Skeletal muscle satellite cell (primary cell): Measurements from ENCODE around the gene YJEFN3.

Experiments
- H3K27me3 ChIP-seq: 2 replicates; pipeline ENCODE4 v1.7.0; 2013; ENCODE audit warnings: low read length; ENCODE audit not compliant: control insufficient read depth, insufficient read depth
- H3K36me3 ChIP-seq: 2 replicates; pipeline ENCODE4 v1.7.0; 2013; ENCODE audit warnings: mild to moderate bottlenecking, control low read depth, low read length; ENCODE audit not compliant: insufficient read depth
- H3K4me1 ChIP-seq: 2 replicates; pipeline ENCODE4 v1.7.0; 2013; ENCODE audit warnings: low read length; ENCODE audit not compliant: control insufficient read depth, insufficient read depth
- H3K4me2 ChIP-seq: 2 replicates; pipeline ENCODE4 v1.7.0; 2013; ENCODE audit warnings: mild to moderate bottlenecking, low read length
- H3K4me3 ChIP-seq: 2 replicates; pipeline ENCODE4 v1.7.0; 2013; ENCODE audit warnings: low read length
- H3K9ac ChIP-seq: 2 replicates; pipeline ENCODE4 v1.7.0; 2013; ENCODE audit warnings: mild to moderate bottlenecking, low read depth, low read length, moderate library complexity
- H3K9me3 ChIP-seq: replicated peaks from 2 replicates; pipeline ENCODE4 v1.7.0; 2013; ENCODE audit warnings: mild to moderate bottlenecking, control low read depth, low read length

The YJEFN3 gene

GRCh38 chr19:19538061-19538784 is 9.5 kb downstream of the YJEFN3 start, which contains the start of gene CILP2:
TSS of gene CILP2 (plus strand) at chr19:19538265. CDS start at chr19:19538350, 85 bp downstream.
- H3K36me3 ChIP-seq: no peaks in the 10 kb centered on the region
- H3K4me3 ChIP-seq: peak within 1 kb of the TSS; percentile 49
- no peak within 1 kb of the TSS for H3K9ac ChIP-seq
- no peaks in the 10 kb centered on the region for H3K9me3 ChIP-seq
- H3K4me2 ChIP-seq: peak within 1 kb of the TSS; percentile 62
- peaks cover 30% of the 10 kb centered on the region for H3K27me3 ChIP-seq
- peaks cover 21% of the 10 kb centered on the region for H3K4me1 ChIP-seq

DNA sequence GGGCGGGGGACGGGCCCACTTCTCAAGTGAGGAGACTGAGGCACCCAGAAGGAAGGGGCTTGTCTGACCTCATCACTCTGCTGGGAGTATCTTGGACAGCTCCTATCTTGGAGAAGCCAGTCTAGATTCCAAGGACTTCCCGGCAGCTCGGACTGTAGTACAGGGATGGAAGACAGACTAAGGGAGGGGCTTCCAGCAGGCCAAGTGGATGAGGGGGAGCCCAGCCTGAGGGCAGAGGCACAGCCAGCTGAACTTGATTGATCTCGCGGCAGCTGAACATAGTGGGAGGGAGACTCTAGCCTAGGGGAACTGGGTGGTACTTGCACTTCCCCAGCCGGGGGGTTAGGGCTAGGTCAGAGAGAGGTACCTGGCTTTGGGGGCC is 10.1 kb downstream of the YJEFN3 start:
- H3K4me1 ChIP-seq: peaks cover 21% of the 10 kb centered on the region
- no peak overlapping the region for H3K4me2 ChIP-seq
- peaks cover 30% of the 10 kb centered on the region for H3K27me3 ChIP-seq
- H3K36me3 ChIP-seq: no peaks in the 10 kb centered on the region
- no peaks in the 10 kb centered on the region for H3K9me3 ChIP-seq
- H3K9ac ChIP-seq: no peak overlapping the region
- no peak overlapping the region for H3K4me3 ChIP-seq

DNA sequence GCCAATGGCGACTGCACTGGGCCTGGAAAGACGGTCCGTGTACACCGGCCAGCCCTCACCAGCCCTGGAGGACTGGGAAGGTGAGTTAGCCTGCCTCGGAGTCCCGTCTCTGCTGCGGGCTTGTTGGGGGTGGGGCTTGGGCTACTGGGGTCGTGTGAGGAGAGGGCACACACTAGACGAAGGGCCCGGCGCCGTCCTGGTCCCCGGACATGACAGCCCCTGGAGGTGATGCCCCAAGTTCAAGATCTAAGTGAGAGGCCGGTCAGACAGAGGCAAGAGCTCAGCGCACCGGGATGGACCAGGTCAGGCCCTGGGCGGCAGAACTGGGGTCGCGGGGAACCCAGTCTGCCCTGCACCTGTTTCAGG is 11.0 kb downstream of the YJEFN3 start:
- Histone ChIP-seq H3K36me3 (no peaks in the 10 kb centered on the region), H3K9me3 (no peaks in the 10 kb centered on the region), H3K4me1 (peaks cover 21% of the 10 kb centered on the region), H3K27me3 (peaks cover 30% of the 10 kb centered on the region), H3K9ac (no peak overlapping the region), H3K4me2 (no peak overlapping the region), H3K4me3 (no peak overlapping the region)

DNA sequence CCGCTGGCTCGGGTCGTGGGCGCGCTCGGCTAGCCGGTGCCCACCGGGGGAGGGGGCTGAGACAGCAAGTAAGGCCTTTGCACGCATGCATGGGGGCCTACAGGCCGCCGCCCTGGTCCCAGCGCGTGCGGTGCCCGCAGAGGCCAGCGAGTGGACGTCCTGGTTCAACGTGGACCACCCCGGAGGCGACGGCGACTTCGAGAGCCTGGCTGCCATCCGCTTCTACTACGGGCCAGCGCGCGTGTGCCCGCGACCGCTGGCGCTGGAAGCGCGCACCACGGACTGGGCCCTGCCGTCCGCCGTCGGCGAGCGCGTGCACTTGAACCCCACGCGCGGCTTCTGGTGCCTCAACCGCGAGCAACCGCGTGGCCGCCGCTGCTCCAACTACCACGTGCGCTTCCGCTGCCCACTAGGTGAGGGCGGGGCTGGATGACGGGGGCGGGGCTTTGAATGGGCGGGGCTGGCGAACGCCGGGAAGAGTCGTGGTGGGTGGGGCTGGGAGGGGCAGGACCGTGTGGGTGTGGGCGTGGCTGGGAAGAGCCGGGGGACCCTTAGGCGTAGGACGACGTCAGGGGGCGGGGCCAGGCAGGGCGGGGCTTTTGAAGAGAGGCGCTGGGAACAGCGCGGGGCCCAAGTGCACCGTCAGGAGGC is 11.5 kb downstream of the YJEFN3 start:
- H3K9me3 ChIP-seq: no peaks in the 10 kb centered on the region
- peak overlapping the region; percentile 48 for H3K4me2 ChIP-seq
- H3K4me1 ChIP-seq: peaks cover 21% of the 10 kb centered on the region
- H3K9ac ChIP-seq: no peak overlapping the region
- no peak overlapping the region for H3K4me3 ChIP-seq
- peaks cover 30% of the 10 kb centered on the region for H3K27me3 ChIP-seq
- H3K36me3 ChIP-seq: no peaks in the 10 kb centered on the region

GRCh38 chr19:19540715-19541515 is 12.2 kb downstream of the YJEFN3 start:
- Histone ChIP-seq H3K4me3 (no peak overlapping the region), H3K9me3 (no peaks in the 10 kb centered on the region), H3K9ac (no peak overlapping the region), H3K4me1 (peaks cover 21% of the 10 kb centered on the region), H3K4me2 (peak overlapping the region; percentile 48), H3K36me3 (no peaks in the 10 kb centered on the region), H3K27me3 (peaks cover 30% of the 10 kb centered on the region)

- Histone ChIP-seq H3K27me3 (peaks cover 37% of the 10 kb centered on the region), H3K4me3 (no peak overlapping the region), H3K9ac (no peak overlapping the region), H3K4me2 (no peak overlapping the region), H3K36me3 (no peaks in the 10 kb centered on the region), H3K4me1 (peaks cover 21% of the 10 kb centered on the region), H3K9me3 (no peaks in the 10 kb centered on the region)
These were observed 12.9 kb downstream of the YJEFN3 start for GRCh38 chr19:19541616-19542015.

GRCh38 chr19:19542507-19542906 is 13.8 kb downstream of the YJEFN3 start:
- H3K9ac ChIP-seq: no peak overlapping the region
- H3K9me3 ChIP-seq: no peaks in the 10 kb centered on the region
- H3K4me1 ChIP-seq: peaks cover 18% of the 10 kb centered on the region
- H3K27me3 ChIP-seq: peaks cover 45% of the 10 kb centered on the region
- no peaks in the 10 kb centered on the region for H3K36me3 ChIP-seq
- H3K4me3 ChIP-seq: no peak overlapping the region
- H3K4me2 ChIP-seq: no peak overlapping the region

DNA sequence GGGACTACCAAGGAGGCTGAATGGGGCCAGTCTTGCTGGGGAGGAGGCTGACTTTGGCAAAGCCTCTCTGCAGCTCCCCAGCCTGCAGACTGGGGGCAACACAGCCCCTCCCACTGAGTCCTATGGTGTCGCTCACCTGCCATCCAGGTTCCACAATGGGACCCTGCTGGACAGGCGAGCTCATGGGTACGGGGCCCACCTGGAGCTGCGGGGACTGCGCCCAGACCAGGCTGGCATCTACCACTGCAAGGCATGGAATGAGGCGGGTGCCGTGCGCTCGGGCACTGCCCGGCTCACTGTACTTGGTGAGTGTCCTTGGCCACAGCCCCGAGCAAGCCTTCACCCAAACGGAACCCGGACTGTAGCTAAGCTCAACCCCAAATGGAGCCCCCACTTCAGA is 14.4 kb downstream of the YJEFN3 start:
- Histone ChIP-seq H3K4me1 (peaks cover 15% of the 10 kb centered on the region), H3K9ac (no peak overlapping the region), H3K9me3 (no peaks in the 10 kb centered on the region), H3K36me3 (no peaks in the 10 kb centered on the region), H3K4me2 (no peak overlapping the region), H3K27me3 (peaks cover 41% of the 10 kb centered on the region), H3K4me3 (no peak overlapping the region)

DNA sequence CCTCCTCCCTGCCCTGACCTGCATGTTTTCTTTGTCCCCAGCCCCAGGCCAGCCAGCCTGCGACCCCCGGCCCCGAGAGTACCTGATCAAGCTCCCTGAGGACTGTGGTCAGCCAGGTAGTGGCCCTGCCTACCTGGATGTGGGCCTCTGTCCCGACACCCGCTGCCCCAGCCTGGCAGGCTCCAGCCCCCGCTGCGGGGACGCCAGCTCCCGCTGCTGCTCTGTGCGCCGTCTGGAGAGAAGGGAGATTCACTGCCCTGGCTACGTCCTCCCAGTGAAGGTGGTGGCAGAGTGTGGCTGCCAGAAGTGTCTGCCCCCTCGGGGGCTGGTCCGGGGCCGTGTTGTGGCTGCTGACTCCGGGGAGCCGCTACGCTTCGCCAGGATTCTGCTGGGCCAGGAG is 14.9 kb downstream of the YJEFN3 start:
- Histone ChIP-seq H3K36me3 (no peaks in the 10 kb centered on the region), H3K4me3 (no peak overlapping the region), H3K9me3 (no peaks in the 10 kb centered on the region), H3K9ac (no peak overlapping the region), H3K27me3 (peaks cover 41% of the 10 kb centered on the region), H3K4me1 (peaks cover 9% of the 10 kb centered on the region), H3K4me2 (no peak overlapping the region)

DNA sequence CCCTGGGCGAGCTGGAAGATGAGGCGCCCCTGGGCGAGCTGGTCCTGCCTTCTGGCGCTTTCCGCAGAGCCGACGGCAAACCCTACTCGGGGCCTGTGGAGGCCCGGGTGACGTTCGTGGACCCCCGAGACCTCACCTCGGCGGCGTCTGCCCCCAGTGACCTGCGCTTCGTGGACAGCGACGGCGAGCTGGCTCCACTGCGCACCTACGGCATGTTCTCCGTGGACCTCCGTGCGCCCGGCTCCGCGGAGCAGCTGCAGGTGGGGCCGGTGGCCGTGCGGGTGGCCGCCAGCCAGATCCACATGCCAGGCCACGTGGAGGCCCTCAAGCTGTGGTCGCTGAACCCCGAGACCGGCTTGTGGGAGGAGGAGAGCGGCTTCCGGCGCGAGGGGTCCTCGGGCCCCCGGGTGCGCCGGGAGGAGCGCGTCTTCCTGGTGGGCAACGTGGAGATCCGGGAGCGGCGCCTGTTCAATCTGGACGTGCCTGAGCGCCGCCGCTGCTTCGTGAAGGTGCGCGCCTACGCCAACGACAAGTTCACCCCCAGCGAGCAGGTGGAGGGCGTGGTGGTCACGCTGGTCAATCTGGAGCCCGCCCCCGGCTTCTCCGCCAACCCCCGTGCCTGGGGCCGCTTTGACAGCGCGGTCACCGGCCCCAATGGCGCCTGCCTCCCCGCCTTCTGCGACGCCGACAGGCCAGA is 15.7 kb downstream of the YJEFN3 start:
- peaks cover 44% of the 10 kb centered on the region for H3K27me3 ChIP-seq
- H3K4me2 ChIP-seq: no peak overlapping the region
- no peak overlapping the region for H3K4me3 ChIP-seq
- no peaks in the 10 kb centered on the region for H3K9me3 ChIP-seq
- peaks cover 7% of the 10 kb centered on the region for H3K4me1 ChIP-seq
- no peak overlapping the region for H3K9ac ChIP-seq
- no peaks in the 10 kb centered on the region for H3K36me3 ChIP-seq

DNA sequence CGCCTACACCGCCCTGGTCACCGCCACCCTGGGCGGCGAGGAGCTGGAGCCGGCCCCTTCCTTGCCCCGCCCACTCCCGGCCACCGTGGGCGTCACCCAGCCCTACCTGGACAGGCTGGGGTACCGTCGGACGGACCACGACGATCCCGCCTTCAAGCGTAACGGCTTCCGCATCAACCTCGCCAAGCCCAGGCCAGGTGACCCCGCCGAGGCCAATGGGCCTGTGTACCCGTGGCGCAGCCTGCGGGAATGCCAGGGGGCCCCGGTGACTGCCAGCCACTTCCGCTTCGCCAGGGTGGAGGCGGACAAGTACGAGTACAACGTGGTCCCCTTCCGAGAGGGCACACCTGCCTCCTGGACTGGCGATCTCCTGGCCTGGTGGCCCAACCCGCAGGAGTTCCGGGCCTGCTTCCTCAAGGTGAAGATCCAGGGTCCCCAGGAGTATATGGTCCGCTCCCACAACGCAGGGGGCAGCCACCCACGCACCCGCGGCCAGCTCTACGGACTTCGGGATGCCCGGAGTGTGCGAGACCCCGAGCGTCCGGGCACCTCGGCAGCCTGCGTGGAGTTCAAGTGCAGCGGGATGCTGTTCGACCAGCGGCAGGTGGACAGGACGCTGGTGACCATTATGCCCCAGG is 16.4 kb downstream of the YJEFN3 start:
- Histone ChIP-seq H3K4me3 (no peak overlapping the region), H3K9me3 (no peaks in the 10 kb centered on the region), H3K36me3 (no peaks in the 10 kb centered on the region), H3K4me1 (peaks cover 7% of the 10 kb centered on the region), H3K27me3 (peaks cover 46% of the 10 kb centered on the region), H3K9ac (no peak overlapping the region), H3K4me2 (no peak overlapping the region)
